GM12878 (cell line): ENCODE measurements around the gene CACNG3. TPM values are rescaled to one million over a fixed set of nuclear protein-coding genes. Genes with fewer than 3 reads are reported as not detected.

Experiments used
- ATAC-seq: fragments of 200-7000 bp; cut with Tn5 transposase; 3 replicates; pipeline ENCODE4 v1.9.1; 2020; ENCODE audit warnings: mild to moderate bottlenecking, moderate library complexity
- BruUV-seq: library from RNA; stranded (reverse); fragments of 400-500 nt; replicated peaks from 2 replicates; lab custom pipeline; 2021; lab: Mats Ljungman, UMichigan
- CTCF ChIA-PET: fragments of 300-600 bp; sonication (Branson Sonifier 250); formaldehyde crosslinking; extraction: SDS; loops from one replicate; lab custom pipeline; 2021; ENCODE audit warnings: inconsistent platforms; lab: Yijun Ruan, JAX
- POLR2A ChIA-PET: fragments of 350-600 bp; formaldehyde crosslinking; extraction: SDS; loops from one replicate; lab custom pipeline; 2021; ENCODE audit warnings: inconsistent platforms; lab: Charles Lee
- RAD21 ChIA-PET: fragments of 300-600 bp; sonication (Branson Sonifier 250); formaldehyde crosslinking; loops from one replicate; lab custom pipeline; 2023; ENCODE audit warnings: antibody characterized with exemption; ENCODE audit not compliant: unreplicated experiment; lab: Charles Lee
- SMC1A ChIA-PET: fragments of 300-600 bp; sonication (Branson Sonifier 250); formaldehyde crosslinking; loops from one replicate; lab custom pipeline; 2023; ENCODE audit not compliant: unreplicated experiment, uncharacterized antibody; lab: Charles Lee
- DNase-seq: peaks from one replicate; pipeline ENCODE4 v3.0.0-alpha.2; 2011; ENCODE audit warnings: low read depth, low spot score
- FAIRE-seq: peaks from 3 replicates; lab custom pipeline; 2011; peaks lifted over from hg19 to GRCh38; lab: Jason Lieb, UNC
- H2AFZ ChIP-seq: 2 replicates; pipeline ENCODE4 v1.6.0; 2011; ENCODE audit warnings: low read depth, low read length, control low read depth; ENCODE audit not compliant: control insufficient read depth
- H3K27ac ChIP-seq: 2 replicates; pipeline ENCODE4 v1.5.1; 2011; ENCODE audit warnings: control low read depth; ENCODE audit not compliant: control insufficient read depth, insufficient read depth
- H3K27me3 ChIP-seq, 2 experiments: replicated peaks in 1 of 2; 2 replicates each; pipeline versions ENCODE4 v1.6.0 to v1.6.1; 2011; ENCODE audit warnings: low read length in 1 of 2; ENCODE audit not compliant: control insufficient read depth in 2 of 2, insufficient read depth in 2 of 2
- H3K36me3 ChIP-seq, 2 experiments: 2 replicates each; pipeline ENCODE4 v1.5.1; 2011; ENCODE audit warnings: low read length in 1 of 2; ENCODE audit not compliant: control insufficient read depth in 2 of 2, insufficient read depth in 2 of 2
- H3K4me1 ChIP-seq: 2 replicates; pipeline ENCODE4 v1.6.1; 2011; ENCODE audit warnings: mild to moderate bottlenecking, low read length, moderate library complexity, mixed read lengths; ENCODE audit not compliant: control insufficient read depth, insufficient read depth
- H3K4me2 ChIP-seq: 2 replicates; pipeline ENCODE4 v1.6.0; 2011; ENCODE audit warnings: control low read depth; ENCODE audit not compliant: control insufficient read depth, insufficient read depth
- H3K4me3 ChIP-seq: fragments of 200-600 bp; sonication (generic); 2 replicates; pipeline ENCODE4 v1.5.1; 2016
- H3K79me2 ChIP-seq: 2 replicates; pipeline ENCODE4 v1.6.0; 2011; ENCODE audit warnings: low read length; ENCODE audit not compliant: control insufficient read depth, insufficient read depth
- H3K9ac ChIP-seq: 2 replicates; pipeline ENCODE4 v1.8.0; 2011; ENCODE audit warnings: low read length, control low read depth, mixed read lengths; ENCODE audit not compliant: control insufficient read depth, insufficient read depth
- H3K9me3 ChIP-seq: replicated peaks from 3 replicates; pipeline ENCODE4 v1.5.1; 2011; ENCODE audit warnings: mild to moderate bottlenecking, low read length; ENCODE audit not compliant: control insufficient read depth, insufficient read depth
- H4K20me1 ChIP-seq: 2 replicates; pipeline ENCODE4 v1.6.0; 2011; ENCODE audit not compliant: control insufficient read depth, insufficient read depth
- ATF7 ChIP-seq: fragments of 450-650 bp; IDR thresholded peaks from 2 replicates; pipeline ENCODE4 v1.6.1; 2016; ENCODE audit warnings: low read depth, mild to moderate bottlenecking
- BHLHE40 ChIP-seq, 2 experiments: fragments of 450-650 bp in 1 of 2; IDR thresholded peaks; 2 replicates each; pipeline ENCODE4 v1.6.1; 2011 to 2017; ENCODE audit warnings: low read depth in 2 of 2, borderline replicate concordance in 1 of 2, improper control_type of control experiment in 1 of 2, low read length in 1 of 2, mild to moderate bottlenecking in 1 of 2
- CBX3 ChIP-seq: fragments of 200-600 bp; sonication (generic); IDR thresholded peaks from 2 replicates; pipeline ENCODE4 v1.6.1; 2016; ENCODE audit warnings: low read depth, borderline replicate concordance
- CHD2 ChIP-seq: IDR thresholded peaks from 2 replicates; pipeline ENCODE4 v1.6.1; 2011; ENCODE audit warnings: low read depth, low read length, improper control_type of control experiment, borderline replicate concordance
- HDAC2 ChIP-seq: fragments of 200-600 bp; sonication (generic); IDR thresholded peaks from 2 replicates; pipeline ENCODE4 v1.6.1; 2017
- JUND ChIP-seq: IDR thresholded peaks from 2 replicates; pipeline ENCODE4 v1.6.1; 2012; ENCODE audit warnings: low read depth, mild to moderate bottlenecking, low read length, improper control_type of control experiment, moderate library complexity
- KAT2A ChIP-seq: conservative IDR thresholded peaks from 2 replicates; pipeline ENCODE4 v1.6.1; 2011; ENCODE audit warnings: low read depth, low read length; ENCODE audit not compliant: control insufficient read depth
- KLF5 ChIP-seq: fragments of 450-650 bp; IDR thresholded peaks from 2 replicates; pipeline ENCODE4 v1.6.1; 2014; ENCODE audit warnings: mild to moderate bottlenecking; ENCODE audit not compliant: partially characterized antibody
- MEF2A ChIP-seq: IDR thresholded peaks from 2 replicates; pipeline ENCODE4 v1.6.1; 2011; ENCODE audit warnings: low read depth, mild to moderate bottlenecking, low read length, moderate library complexity; ENCODE audit not compliant: insufficient read depth
- NFYA ChIP-seq: IDR thresholded peaks from 2 replicates; pipeline ENCODE4 v1.6.1; 2011; ENCODE audit warnings: low read depth, mild to moderate bottlenecking, low read length, improper control_type of control experiment, borderline replicate concordance
- RAD51 ChIP-seq: fragments of 450-650 bp; IDR thresholded peaks from 2 replicates; pipeline ENCODE4 v1.6.1; 2016; ENCODE audit warnings: moderate library complexity, mild to moderate bottlenecking, inconsistent platforms
- WGBS: methylation state at CpG from one replicate; pipeline ENCODE4 v1.1.6; 2016; ENCODE audit warnings: low lambda C conversion rate; ENCODE audit not compliant: insufficient replicate concordance, insufficient coverage; ENCODE audit errors: missing lambda C conversion rate; 5-methylcytosine and 5-hydroxymethylcytosine counted together
- in situ Hi-C: fragments of 300-500 bp; cut with MboI; formaldehyde crosslinking; loops from 9 replicates; pipeline ENCODE4 v1.14.3; 2018; ENCODE audit warnings: mixed read lengths
- intact Hi-C: fragments of 100-400 bp; cut with micrococcal nuclease; formaldehyde crosslinking; loops from one replicate; pipeline ENCODE4 v1.14.2; 2022; ENCODE audit not compliant: unreplicated experiment
- polyA plus RNA-seq, 11 experiments: library from polyadenylated mRNA; depleted of rRNA in 4 of 11; unstranded in 6 of 11; stranded (reverse) in 5 of 11; fragments of >200 nt; fragmentation: Nextera tagmentation in 4 of 11; fragmentation: Illumina TruSeq in 1 of 11; extraction: Ambion mirVana in 4 of 11; extraction: Trizol in 1 of 11; gene quantifications; 1 replicate in 1 of 11; 2 replicates in 10 of 11; pipeline versions ENCODE4 v1.2.1 to v1.2.3, GENCODE V29; 2011 to 2016; ENCODE audit warnings: inconsistent platforms in 2 of 11, missing spikeins in 2 of 11, low read depth in 1 of 11
- total RNA-seq, 4 experiments: library from RNA; depleted of rRNA in 3 of 4; stranded (reverse); fragments of >200 nt in 3 of 4; fragmentation: Illumina TruSeq in 1 of 4; extraction: Trizol in 1 of 4; gene quantifications; 2 replicates each; pipeline versions ENCODE4 v1.2.1 to v1.2.3, GENCODE V29; 2013 to 2021
- TF ChIP-seq, protein P1 (sequence below): fragments of 450-650 bp; formaldehyde crosslinking; IDR thresholded peaks from 2 replicates; pipeline ENCODE4 v1.4.0; 2022; ENCODE audit warnings: mild to moderate bottlenecking, moderate library complexity
- TF ChIP-seq, protein P2 (sequence below): fragments of 450-650 bp; IDR thresholded peaks from 2 replicates; pipeline ENCODE4 v1.6.1; 2014; ENCODE audit warnings: mild to moderate bottlenecking
- TF ChIP-seq, protein P3 (sequence below): fragments of 450-650 bp; formaldehyde crosslinking; IDR thresholded peaks from 2 replicates; pipeline ENCODE4 v1.5.0; 2022; ENCODE audit warnings: mild to moderate bottlenecking, missing genetic modification characterization

CACNG3 gene
- total and polyA plus RNA-seq, 10 of the 15 experiments (the other 5 are each of a cell fraction or from before 2014, with no cell fraction given), result 0.04 TPM; not detected in 9

DNA sequence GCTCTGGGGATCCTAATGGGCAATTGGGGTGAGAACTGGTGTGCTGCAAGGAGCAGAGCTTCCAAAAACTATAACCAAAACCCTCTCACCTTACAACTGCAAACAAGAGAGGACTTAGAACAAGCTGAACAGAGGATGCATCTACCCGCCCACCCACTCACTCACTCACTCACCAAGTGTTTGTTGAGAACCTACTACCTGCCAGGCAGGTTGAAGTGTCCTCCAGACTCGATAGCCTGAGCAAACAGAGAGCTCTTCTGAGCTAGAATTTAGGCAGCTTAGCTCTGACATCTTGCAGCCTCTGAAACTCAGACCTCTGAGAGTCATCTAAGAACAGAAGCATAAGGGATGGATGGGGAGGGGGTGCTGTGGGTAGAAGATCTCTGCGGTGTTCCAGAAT is 41.2 kb downstream of the CACNG3 start:
- H3K27ac ChIP-seq, result no peak overlapping the region
- H3K9ac ChIP-seq, result no peak overlapping the region
- FAIRE-seq (no peak), ATAC-seq (no peak), DNase-seq (no peak)
- intact Hi-C loops, result no loop called here
- H3K36me3 ChIP-seq, result no peaks in the 10 kb centered on the region
- no peaks in the 10 kb centered on the region for H3K9me3 ChIP-seq
- no peak overlapping the region for H3K4me2 ChIP-seq
- ChIA-PET RAD21 (no interaction called here), POLR2A (no interaction called here), SMC1A (no interaction called here), CTCF (interaction anchor here (0.6 to 0.9 kb wide), 2 partner anchors 180 to 207 kb away, joined by 3 read pairs; no protein-coding TSS in a partner anchor)
- 3% methylated on average over 3 of the region's 3 CpGs for WGBS
- no peak overlapping the region for H2AFZ ChIP-seq
- H3K4me1 ChIP-seq, result no peaks in the 10 kb centered on the region
- H3K4me3 ChIP-seq, result no peak overlapping the region
- BruUV-seq, result no TSS peak
- H4K20me1 ChIP-seq, result no peaks in the 10 kb centered on the region
- in situ Hi-C loops, result no loop called here
- H3K27me3 ChIP-seq, result peaks cover 3 to 8% of the 10 kb centered on the region in 2 experiments; a peak in 3 of 4 replicates
- no peaks in the 10 kb centered on the region for H3K79me2 ChIP-seq
- TF ChIP-seq RAD51 (no peak), CBX3 (no peak), KAT2A (no peak), MEF2A (no peak), KLF5 (no peak), ATF7 (no peak), CHD2 (no peak), JUND (no peak), BHLHE40 (IDR thresholded peaks at IDR 0.05; ENCODE audit: borderline replicate concordance in 1 of 2, low read depth in 2 of 2, low read length in 1 of 2) (no peak), HDAC2 (no peak), NFYA (no peak)
- TF ChIP-seq, protein P1, sequence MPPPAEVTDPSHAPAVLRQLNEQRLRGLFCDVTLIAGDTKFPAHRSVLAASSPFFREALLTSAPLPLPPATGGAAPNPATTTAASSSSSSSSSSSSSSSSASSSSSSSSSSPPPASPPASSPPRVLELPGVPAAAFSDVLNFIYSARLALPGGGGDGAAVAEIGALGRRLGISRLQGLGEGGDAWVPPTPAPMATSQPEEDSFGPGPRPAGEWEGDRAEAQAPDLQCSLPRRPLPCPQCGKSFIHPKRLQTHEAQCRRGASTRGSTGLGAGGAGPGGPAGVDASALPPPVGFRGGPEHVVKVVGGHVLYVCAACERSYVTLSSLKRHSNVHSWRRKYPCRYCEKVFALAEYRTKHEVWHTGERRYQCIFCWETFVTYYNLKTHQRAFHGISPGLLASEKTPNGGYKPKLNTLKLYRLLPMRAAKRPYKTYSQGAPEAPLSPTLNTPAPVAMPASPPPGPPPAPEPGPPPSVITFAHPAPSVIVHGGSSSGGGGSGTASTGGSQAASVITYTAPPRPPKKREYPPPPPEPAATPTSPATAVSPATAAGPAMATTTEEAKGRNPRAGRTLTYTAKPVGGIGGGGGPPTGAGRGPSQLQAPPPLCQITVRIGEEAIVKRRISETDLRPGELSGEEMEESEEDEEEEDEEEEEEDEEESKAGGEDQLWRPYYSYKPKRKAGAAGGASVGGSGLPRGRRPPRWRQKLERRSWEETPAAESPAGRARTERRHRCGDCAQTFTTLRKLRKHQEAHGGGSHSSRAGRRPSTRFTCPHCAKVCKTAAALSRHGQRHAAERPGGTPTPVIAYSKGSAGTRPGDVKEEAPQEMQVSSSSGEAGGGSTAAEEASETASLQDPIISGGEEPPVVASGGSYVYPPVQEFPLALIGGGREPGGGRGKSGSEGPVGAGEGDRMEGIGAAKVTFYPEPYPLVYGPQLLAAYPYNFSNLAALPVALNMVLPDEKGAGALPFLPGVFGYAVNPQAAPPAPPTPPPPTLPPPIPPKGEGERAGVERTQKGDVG, result no peak
- TF ChIP-seq, protein P2, sequence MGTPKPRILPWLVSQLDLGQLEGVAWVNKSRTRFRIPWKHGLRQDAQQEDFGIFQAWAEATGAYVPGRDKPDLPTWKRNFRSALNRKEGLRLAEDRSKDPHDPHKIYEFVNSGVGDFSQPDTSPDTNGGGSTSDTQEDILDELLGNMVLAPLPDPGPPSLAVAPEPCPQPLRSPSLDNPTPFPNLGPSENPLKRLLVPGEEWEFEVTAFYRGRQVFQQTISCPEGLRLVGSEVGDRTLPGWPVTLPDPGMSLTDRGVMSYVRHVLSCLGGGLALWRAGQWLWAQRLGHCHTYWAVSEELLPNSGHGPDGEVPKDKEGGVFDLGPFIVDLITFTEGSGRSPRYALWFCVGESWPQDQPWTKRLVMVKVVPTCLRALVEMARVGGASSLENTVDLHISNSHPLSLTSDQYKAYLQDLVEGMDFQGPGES, result no peak
- TF ChIP-seq, protein P3, sequence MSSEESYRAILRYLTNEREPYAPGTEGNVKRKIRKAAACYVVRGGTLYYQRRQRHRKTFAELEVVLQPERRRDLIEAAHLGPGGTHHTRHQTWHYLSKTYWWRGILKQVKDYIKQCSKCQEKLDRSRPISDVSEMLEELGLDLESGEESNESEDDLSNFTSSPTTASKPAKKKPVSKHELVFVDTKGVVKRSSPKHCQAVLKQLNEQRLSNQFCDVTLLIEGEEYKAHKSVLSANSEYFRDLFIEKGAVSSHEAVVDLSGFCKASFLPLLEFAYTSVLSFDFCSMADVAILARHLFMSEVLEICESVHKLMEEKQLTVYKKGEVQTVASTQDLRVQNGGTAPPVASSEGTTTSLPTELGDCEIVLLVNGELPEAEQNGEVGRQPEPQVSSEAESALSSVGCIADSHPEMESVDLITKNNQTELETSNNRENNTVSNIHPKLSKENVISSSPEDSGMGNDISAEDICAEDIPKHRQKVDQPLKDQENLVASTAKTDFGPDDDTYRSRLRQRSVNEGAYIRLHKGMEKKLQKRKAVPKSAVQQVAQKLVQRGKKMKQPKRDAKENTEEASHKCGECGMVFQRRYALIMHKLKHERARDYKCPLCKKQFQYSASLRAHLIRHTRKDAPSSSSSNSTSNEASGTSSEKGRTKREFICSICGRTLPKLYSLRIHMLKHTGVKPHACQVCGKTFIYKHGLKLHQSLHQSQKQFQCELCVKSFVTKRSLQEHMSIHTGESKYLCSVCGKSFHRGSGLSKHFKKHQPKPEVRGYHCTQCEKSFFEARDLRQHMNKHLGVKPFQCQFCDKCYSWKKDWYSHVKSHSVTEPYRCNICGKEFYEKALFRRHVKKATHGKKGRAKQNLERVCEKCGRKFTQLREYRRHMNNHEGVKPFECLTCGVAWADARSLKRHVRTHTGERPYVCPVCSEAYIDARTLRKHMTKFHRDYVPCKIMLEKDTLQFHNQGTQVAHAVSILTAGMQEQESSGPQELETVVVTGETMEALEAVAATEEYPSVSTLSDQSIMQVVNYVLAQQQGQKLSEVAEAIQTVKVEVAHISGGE (CRISPR knock-in tag), result no peak
